ENCODE measurements around the gene MAD1L1.

DNA sequence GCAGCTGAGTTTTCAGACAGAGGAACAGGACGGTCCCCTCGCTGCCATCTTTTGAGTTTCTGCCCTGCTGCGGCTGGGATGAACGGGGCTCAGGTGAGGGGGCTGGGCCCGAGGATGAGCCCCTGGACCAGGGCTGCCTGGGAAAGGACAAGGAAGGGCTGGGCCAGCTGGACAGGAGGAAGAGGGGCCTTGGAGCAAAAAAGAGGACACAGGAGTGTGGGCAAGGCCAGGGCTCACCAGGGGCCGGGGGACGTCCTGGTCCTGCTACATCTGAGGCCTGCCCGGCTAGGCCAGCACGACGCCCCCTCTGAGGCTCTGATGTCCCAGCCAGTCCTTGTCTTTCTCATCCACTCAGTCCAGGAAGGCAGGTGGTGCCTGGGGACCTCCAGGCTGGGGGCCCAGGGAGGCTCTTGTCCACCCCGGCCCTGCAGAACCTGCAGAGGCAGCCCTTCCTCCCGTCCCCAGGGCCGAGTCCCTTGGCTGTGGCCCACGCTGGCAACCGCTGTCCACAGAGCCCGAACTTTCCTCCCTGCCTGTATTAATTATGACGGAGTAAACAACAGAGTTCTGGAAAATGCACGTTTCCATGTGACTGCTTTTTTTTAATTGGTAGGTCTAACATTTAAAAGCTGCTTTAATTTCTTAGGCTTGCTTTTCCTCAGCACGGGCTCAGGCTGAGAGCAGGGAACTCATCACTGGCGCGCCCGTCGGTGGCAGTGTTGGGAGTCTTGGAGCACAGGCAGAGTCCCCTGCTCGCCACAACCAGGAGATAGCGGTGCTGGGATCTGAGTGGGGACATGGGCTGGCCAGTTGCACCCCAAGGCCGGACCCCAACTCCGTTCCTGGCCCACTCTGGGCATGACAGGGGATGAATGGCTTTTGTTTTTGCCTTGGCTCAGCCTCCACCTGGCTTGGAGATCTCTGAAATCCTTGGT, 375.0 kb downstream of the MAD1L1 start:
- TF ChIP-seq GATA2 (IDR thresholded peaks at IDR 0.05; ENCODE audit: low read depth, low read length) (no peak), GATA3 (IDR thresholded peaks at IDR 0.05; ENCODE audit: low read depth, low read length) (no peak)
